ENCODE results near the gene CCR3.
"Not testable (repeated sequence)": the region's sequence is repeated elsewhere in the genome, so short reads cannot be mapped to it uniquely, and the experiment has no call there.

CCR3 gene

DNA sequence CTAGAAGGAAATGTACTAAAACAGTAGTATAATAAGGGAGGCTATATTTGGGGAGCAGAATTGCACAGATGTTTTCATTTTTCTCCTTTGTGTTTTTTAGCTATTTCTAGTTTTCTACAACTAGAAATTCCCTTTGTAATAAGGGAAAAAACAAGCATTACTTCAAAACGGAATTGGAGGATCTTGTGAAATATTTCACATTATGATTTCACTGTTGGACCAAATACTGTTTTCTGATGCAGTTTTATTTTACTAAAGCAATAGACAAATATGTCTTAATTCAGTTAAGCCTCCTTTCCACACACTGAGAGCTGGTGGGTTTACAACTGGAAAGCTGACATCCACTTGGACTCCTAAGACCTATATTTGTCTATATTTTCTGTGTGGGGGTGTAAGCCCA lies 41.5 kb upstream of the CCR3 start:
- TF ChIP-seq, protein P1, sequence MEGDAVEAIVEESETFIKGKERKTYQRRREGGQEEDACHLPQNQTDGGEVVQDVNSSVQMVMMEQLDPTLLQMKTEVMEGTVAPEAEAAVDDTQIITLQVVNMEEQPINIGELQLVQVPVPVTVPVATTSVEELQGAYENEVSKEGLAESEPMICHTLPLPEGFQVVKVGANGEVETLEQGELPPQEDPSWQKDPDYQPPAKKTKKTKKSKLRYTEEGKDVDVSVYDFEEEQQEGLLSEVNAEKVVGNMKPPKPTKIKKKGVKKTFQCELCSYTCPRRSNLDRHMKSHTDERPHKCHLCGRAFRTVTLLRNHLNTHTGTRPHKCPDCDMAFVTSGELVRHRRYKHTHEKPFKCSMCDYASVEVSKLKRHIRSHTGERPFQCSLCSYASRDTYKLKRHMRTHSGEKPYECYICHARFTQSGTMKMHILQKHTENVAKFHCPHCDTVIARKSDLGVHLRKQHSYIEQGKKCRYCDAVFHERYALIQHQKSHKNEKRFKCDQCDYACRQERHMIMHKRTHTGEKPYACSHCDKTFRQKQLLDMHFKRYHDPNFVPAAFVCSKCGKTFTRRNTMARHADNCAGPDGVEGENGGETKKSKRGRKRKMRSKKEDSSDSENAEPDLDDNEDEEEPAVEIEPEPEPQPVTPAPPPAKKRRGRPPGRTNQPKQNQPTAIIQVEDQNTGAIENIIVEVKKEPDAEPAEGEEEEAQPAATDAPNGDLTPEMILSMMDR (IDR thresholded peaks at IDR 0.05; ENCODE audit: low read depth, low read length, missing control alignments) = no peak
- no peak overlapping the region for H3K4me3 ChIP-seq (ENCODE audit: low read depth, low read length)
- in situ Hi-C loops (cut with HindIII; ENCODE audit: low sequenced_read_pairs) = no loop called here
- no peak for DNase-seq (ENCODE audit: low read depth)

DNA sequence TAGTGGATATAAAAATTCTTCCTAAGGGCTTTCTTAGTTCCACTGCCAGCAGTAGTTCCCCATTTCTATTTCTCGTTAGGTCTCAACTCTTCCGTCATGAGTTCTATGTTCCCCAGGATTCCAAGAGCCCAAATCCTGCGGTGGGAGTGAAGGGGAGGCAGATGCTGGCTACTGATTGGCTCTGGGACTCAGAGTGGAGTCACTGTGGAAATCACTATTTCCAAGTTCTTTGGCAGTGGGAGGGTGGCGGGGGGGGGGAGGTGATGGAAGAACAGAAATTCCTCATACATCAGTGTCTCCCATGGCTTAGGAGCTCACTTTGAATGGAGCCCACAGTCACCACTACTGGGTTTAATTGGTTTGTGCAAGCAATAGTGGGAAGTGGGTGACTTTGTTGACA lies 39.7 kb upstream of the CCR3 start:
- TF ChIP-seq, protein P1 (IDR thresholded peaks at IDR 0.05; ENCODE audit: low read depth, low read length, missing control alignments) = no peak

DNA sequence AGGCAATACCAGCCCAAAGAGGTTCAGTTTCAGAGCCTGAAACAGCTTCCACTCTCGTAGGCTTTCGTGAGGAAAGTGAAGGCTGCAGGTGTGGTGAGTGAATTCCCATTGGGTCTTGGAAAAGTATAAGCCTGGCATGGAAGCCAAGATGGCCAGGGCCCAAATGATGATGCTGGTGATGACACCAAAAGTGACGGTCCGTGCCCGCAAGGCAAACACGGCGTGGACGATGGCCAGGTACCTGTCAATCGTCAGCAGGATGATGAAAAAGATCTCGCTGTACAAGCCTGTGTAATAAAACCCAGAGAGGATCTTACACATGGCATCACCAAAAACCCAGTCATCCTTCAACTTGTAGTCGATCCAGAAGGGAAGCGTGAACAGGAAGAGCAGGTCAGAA lies 38.6 kb upstream of the CCR3 start:
- TF ChIP-seq, protein P1 (IDR thresholded peaks at IDR 0.05; ENCODE audit: low read depth, low read length, missing control alignments) = no peak
- H3K4me3 ChIP-seq (ENCODE audit: low read depth, low read length) = no peak overlapping the region
- no peak for DNase-seq (ENCODE audit: low read depth)
- in situ Hi-C loops (cut with HindIII; ENCODE audit: low sequenced_read_pairs) = no loop called here

More for the DNA sequence above, 39.7 kb upstream of the CCR3 start:
- no peak overlapping the region for H3K4me3 ChIP-seq (ENCODE audit: low read depth, low read length)
- no peak for DNase-seq (ENCODE audit: low read depth)
- in situ Hi-C loops (cut with HindIII; ENCODE audit: low sequenced_read_pairs) = no loop called here

DNA sequence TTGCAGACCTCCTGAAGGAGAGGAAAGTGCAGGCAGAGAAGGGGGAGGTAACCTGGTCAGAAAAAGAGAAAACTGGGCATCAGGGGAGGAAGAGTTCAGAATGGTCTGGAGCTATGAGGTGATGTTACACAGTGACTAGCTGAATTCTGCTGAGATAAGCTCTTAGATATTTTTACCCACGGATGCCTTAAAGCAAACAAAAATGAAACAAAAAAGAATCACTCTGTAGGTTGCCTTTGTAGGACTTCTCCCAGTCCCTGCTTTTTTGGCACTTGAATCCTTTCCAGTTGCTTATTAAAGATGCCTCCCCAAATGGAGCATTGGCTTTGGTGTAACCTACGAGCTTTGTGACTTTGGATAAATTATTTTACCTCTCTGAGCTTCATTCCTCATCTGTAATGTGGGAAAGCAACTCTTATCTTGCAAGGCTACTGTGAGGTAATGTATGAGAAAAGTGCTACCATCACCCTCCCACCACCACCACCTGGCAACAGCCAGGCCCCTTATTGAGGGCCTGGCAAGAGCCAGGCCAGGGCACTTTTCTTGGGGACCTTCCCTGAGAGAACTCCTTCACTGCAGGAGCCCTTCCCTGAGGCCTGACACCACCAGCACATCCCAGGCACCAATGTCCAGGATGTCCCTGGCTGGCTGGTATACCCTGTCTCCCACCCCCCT lies 36.8 kb upstream of the CCR3 start:
- in situ Hi-C loops (cut with HindIII; ENCODE audit: low sequenced_read_pairs) = no loop called here
- no peak overlapping the region for H3K4me3 ChIP-seq (ENCODE audit: low read depth, low read length)
- no peak for DNase-seq (ENCODE audit: low read depth)
- TF ChIP-seq, protein P1 (IDR thresholded peaks at IDR 0.05; ENCODE audit: low read depth, low read length, missing control alignments) = no peak

DNA sequence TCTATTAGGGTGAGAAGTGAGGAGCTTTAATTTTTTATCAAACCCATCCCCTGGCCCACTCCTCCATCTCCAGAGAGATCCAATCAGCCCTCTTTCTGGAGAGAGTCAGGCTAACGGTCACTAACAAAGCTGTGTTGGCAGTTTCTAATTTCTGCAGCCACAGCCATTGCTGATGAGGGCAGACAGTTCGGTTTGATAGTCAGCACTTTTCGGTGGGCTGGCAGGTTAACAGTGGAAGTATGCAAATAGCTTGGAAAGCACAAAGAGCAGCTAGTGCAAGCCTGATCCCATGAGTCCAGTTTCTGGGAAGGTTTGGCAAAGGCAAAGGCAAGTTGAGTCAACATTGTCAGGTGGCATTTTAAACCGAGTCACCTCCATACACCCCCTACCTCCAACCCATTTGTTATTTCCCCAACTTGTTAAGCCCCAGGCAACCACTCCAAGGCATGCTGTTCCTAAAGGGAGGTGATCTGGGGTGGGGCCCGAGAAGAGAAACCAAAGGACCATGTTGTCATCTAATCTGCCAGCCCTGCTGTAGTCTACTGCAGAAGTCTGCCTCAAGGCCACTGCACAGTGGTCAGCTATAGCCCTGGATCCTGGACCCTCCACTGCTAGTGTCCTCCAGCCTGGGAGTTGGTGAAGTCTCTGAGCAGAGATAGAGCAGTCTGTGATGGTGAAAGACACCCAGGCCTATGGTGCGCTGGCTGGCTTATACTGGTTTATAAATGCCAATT lies 35.8 kb upstream of the CCR3 start:
- no peak overlapping the region for H3K4me3 ChIP-seq (ENCODE audit: low read depth, low read length)
- in situ Hi-C loops (cut with HindIII; ENCODE audit: low sequenced_read_pairs) = no loop called here
- TF ChIP-seq, protein P1 (IDR thresholded peaks at IDR 0.05; ENCODE audit: low read depth, low read length, missing control alignments) = no peak
- no peak for DNase-seq (ENCODE audit: low read depth)

DNA sequence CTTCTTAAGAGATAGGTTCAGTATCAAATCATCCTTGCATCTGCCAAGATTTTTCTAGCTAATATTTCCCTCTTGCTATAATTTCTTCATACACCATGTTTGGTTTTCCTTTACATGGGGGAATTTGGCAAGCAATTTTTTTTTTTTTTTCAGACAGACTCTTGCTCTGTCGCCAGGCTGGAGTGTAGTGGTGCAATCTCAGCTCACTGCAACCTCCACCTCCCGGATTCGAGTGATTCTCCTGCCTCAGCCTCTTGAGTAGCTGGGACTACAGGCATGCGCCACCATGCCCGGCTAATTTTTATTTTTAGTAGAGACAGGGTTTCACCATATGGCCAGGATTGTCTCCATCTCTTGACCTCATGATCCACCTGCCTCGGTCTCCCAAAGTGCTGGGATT lies 34.7 kb upstream of the CCR3 start:
- H3K4me3 ChIP-seq (ENCODE audit: low read depth, low read length); in situ Hi-C loops (cut with HindIII; ENCODE audit: low sequenced_read_pairs); DNase-seq (ENCODE audit: low read depth): not testable (repeated sequence)

DNA sequence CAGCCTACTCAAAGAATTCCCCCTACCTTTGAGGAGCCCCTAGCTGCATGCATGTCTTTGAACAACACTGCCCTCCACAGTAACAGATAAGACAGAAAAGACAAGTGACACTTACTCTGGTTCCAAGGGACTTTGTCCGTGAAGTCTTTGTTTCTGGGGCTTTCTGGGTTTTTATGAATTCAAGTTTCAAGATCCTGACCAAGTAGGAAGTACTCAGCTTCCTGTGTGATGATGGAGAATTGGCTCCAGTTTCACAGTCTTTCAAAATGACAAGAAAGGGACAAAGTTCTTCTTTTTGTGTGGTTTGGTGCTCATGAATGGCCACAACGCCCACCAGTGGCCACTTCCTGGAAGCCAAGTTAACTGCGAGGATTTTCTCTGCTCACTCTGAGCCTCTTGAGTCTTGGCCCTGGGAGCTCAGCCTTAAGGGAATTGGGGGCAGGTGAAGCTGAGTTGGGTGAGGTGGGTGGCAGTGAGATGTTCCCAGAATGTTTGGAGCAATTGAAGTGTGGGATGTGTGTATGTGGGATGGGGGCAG lies 34.0 kb upstream of the CCR3 start, which contains the start of gene CCR1:
TSS of gene CCR1 (minus strand) at position 147 of the 538 bp plus-strand sequence. CDS start 4,000 bp downstream, outside the sequence.
- no peak for DNase-seq (ENCODE audit: low read depth)
- in situ Hi-C loops (cut with HindIII; ENCODE audit: low sequenced_read_pairs) = no loop called here
- TF ChIP-seq, protein P1 (IDR thresholded peaks at IDR 0.05; ENCODE audit: low read depth, low read length, missing control alignments) = peak; percentile 64
- no peak within 1 kb of the TSS for H3K4me3 ChIP-seq (ENCODE audit: low read depth, low read length)

Measured in astrocyte of the cerebellum (primary cell).